Liver (tissue), 3 donors: Measurements from ENCODE around the gene TOPBP1.

Source experiments
- ATF3 ChIP-seq: IDR thresholded peaks from 2 replicates; pipeline ENCODE4 v1.6.1; 2016; ENCODE audit warnings: antibody characterized with exemption
- CTCF ChIP-seq: fragments of 150-350 bp; IDR thresholded peaks from 2 replicates; pipeline ENCODE4 v1.5.1; 2017; ENCODE audit warnings: improper control_type of control experiment, low read depth, low read length; ENCODE audit not compliant: missing input control
- EGR1 ChIP-seq, 2 donors: IDR thresholded peaks; 2 replicates each; pipeline ENCODE4 v1.6.1; 2016 to 2018; ENCODE audit warnings: antibody characterized with exemption in 2 of 2, low read depth in 2 of 2
- FOXA1 ChIP-seq: IDR thresholded peaks from 2 replicates; pipeline ENCODE4 v1.6.1; 2016; ENCODE audit warnings: antibody characterized with exemption
- GABPA ChIP-seq, 2 donors: IDR thresholded peaks in 1 of 2; conservative IDR thresholded peaks in 1 of 2; 2 replicates each; pipeline ENCODE4 v1.6.1; 2016; ENCODE audit warnings: antibody characterized with exemption in 2 of 2, mild to moderate bottlenecking in 1 of 2, moderate library complexity in 1 of 2
- HNF4A ChIP-seq, 2 donors: conservative IDR thresholded peaks; 2 replicates each; pipeline ENCODE4 v1.6.1; 2016; ENCODE audit warnings: antibody characterized with exemption in 2 of 2, mild to moderate bottlenecking in 2 of 2
- HNF4G ChIP-seq: IDR thresholded peaks from 2 replicates; pipeline ENCODE4 v1.6.1; 2016; ENCODE audit warnings: antibody characterized with exemption
- MAX ChIP-seq: IDR thresholded peaks from 2 replicates; pipeline ENCODE4 v1.6.1; 2016; ENCODE audit warnings: antibody characterized with exemption
- NR2F2 ChIP-seq: IDR thresholded peaks from 2 replicates; pipeline ENCODE4 v1.6.1; 2016; ENCODE audit warnings: antibody characterized with exemption
- RAD21 ChIP-seq, 2 donors: IDR thresholded peaks; 2 replicates each; pipeline ENCODE4 v1.6.1; 2016; ENCODE audit warnings: antibody characterized with exemption in 2 of 2, mild to moderate bottlenecking in 2 of 2
- RXRA ChIP-seq, 2 donors: IDR thresholded peaks; 2 replicates each; pipeline ENCODE4 v1.6.1; 2017 to 2018; ENCODE audit warnings: antibody characterized with exemption in 2 of 2, mild to moderate bottlenecking in 1 of 2
- SP1 ChIP-seq: IDR thresholded peaks from 2 replicates; pipeline ENCODE4 v1.6.1; 2018; ENCODE audit warnings: antibody characterized with exemption, mild to moderate bottlenecking
- TAF1 ChIP-seq: conservative IDR thresholded peaks from 2 replicates; pipeline ENCODE4 v1.6.1; 2016; ENCODE audit warnings: antibody characterized with exemption, mild to moderate bottlenecking
- TF ChIP-seq, protein P1 (sequence below): IDR thresholded peaks from 2 replicates; pipeline ENCODE4 v1.6.1; 2016; ENCODE audit warnings: antibody characterized with exemption, mild to moderate bottlenecking
- donor health status: healthy.
- donor health status: healthy.

GRCh38 chr3:133649486-133650068, 12.2 kb downstream of the TOPBP1 start:
- TF ChIP-seq CTCF (no peak), TAF1 (no peak), GABPA (IDR thresholded peaks at IDR 0.05 in 1 of 2, conservative IDR thresholded peaks at IDR 0.05 in 1 of 2) (no peak), HNF4A (conservative IDR thresholded peaks at IDR 0.05) (no peak), ATF3 (no peak), EGR1 (IDR thresholded peaks at IDR 0.05; ENCODE audit: low read depth in 2 of 2) (no peak), MAX (no peak), RAD21 (IDR thresholded peaks at IDR 0.05) (no peak), FOXA1 (no peak), SP1 (no peak), HNF4G (no peak), NR2F2 (no peak), RXRA (IDR thresholded peaks at IDR 0.05) (no peak)
- TF ChIP-seq, protein P1, sequence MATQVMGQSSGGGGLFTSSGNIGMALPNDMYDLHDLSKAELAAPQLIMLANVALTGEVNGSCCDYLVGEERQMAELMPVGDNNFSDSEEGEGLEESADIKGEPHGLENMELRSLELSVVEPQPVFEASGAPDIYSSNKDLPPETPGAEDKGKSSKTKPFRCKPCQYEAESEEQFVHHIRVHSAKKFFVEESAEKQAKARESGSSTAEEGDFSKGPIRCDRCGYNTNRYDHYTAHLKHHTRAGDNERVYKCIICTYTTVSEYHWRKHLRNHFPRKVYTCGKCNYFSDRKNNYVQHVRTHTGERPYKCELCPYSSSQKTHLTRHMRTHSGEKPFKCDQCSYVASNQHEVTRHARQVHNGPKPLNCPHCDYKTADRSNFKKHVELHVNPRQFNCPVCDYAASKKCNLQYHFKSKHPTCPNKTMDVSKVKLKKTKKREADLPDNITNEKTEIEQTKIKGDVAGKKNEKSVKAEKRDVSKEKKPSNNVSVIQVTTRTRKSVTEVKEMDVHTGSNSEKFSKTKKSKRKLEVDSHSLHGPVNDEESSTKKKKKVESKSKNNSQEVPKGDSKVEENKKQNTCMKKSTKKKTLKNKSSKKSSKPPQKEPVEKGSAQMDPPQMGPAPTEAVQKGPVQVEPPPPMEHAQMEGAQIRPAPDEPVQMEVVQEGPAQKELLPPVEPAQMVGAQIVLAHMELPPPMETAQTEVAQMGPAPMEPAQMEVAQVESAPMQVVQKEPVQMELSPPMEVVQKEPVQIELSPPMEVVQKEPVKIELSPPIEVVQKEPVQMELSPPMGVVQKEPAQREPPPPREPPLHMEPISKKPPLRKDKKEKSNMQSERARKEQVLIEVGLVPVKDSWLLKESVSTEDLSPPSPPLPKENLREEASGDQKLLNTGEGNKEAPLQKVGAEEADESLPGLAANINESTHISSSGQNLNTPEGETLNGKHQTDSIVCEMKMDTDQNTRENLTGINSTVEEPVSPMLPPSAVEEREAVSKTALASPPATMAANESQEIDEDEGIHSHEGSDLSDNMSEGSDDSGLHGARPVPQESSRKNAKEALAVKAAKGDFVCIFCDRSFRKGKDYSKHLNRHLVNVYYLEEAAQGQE = no peak
